GM13976 (cell line): Measurements from ENCODE around the gene ARAP2.
A peak's percentile ranks its signal among the peaks of the same experiment; 100 is the strongest.
"Not testable (repeated sequence)": the region's sequence is repeated elsewhere in the genome, so short reads cannot be mapped to it uniquely, and the experiment has no call there.

ENCODE experiments used
- DNase-seq: peaks from one replicate; pipeline ENCODE4 v3.0.0; 2012; ENCODE audit warnings: low spot score
- in situ Hi-C: fragments of 300-500 bp; cut with MboI; formaldehyde crosslinking; loops from one replicate; pipeline ENCODE4 v1.12.0; 2022; ENCODE audit warnings: low sequenced_read_pairs, mixed read lengths, inconsistent platforms; ENCODE audit not compliant: unreplicated experiment
- TF ChIP-seq, protein P1 (sequence below): IDR thresholded peaks from 2 replicates; pipeline ENCODE4 v1.5.1; 2012; ENCODE audit warnings: borderline replicate concordance, mild to moderate bottlenecking; ENCODE audit not compliant: insufficient read depth; ENCODE audit errors: extremely low read depth, missing control alignments, control extremely low read depth

ARAP2 gene

DNA sequence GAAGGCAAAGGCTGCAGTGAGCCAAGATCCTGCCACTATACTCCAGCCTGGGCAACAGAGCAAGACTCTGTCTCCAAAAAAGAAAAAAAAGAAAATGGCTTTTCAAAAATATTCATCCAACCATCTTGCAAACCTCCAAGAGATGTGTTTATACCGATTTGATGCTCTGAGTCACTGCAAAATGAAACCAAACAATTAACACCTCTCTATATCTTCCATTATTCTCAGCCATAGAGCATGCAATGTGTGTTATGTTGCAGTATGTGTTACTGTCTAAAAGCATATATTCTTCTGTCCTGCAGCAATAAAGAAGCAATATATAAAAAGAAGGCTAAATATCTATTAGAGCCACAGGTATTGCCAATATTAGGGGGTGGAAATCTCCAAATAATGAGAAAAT lies 51.4 kb downstream of the ARAP2 start:
- TF ChIP-seq, protein P1, sequence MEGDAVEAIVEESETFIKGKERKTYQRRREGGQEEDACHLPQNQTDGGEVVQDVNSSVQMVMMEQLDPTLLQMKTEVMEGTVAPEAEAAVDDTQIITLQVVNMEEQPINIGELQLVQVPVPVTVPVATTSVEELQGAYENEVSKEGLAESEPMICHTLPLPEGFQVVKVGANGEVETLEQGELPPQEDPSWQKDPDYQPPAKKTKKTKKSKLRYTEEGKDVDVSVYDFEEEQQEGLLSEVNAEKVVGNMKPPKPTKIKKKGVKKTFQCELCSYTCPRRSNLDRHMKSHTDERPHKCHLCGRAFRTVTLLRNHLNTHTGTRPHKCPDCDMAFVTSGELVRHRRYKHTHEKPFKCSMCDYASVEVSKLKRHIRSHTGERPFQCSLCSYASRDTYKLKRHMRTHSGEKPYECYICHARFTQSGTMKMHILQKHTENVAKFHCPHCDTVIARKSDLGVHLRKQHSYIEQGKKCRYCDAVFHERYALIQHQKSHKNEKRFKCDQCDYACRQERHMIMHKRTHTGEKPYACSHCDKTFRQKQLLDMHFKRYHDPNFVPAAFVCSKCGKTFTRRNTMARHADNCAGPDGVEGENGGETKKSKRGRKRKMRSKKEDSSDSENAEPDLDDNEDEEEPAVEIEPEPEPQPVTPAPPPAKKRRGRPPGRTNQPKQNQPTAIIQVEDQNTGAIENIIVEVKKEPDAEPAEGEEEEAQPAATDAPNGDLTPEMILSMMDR: no peak
- in situ Hi-C loops: no loop called here

DNA sequence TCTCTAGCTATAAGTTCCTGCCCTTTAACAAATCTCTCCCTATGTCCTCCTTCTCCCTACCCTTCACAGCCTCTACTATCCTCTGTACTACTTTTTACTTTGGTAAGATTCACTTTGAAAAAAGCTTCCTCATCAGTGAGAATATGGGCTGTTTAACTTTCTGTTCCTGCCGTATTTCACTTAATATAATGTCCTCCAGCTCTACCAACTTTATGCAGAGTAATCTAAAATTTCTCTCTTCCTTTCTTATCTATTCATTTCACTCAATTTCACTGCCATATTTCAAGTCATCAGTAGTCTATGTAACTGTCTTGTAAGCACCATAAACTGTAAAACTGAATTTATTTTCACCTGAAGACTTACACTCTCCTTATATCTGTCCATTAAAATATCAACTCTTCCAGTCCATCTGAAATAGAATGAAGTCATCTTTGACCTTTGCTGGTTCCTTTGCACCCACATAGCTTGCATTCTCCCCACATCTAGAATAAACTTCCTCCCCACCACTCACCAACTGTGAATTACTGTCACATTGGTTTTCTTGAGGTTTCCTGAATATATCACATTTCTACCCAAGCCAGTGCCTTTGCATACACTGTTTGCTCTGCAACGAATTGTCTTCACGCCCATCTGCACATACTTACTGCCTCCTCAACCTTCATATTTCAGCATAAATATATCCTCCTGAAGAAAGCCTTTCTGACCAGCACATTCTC lies 54.6 kb downstream of the ARAP2 start:
- TF ChIP-seq, protein P1: no peak
- in situ Hi-C loops: no loop called here
- DNase-seq: peak; percentile 35

More for the DNA sequence above, 51.4 kb downstream of the ARAP2 start:
- DNase-seq: no peak

DNA sequence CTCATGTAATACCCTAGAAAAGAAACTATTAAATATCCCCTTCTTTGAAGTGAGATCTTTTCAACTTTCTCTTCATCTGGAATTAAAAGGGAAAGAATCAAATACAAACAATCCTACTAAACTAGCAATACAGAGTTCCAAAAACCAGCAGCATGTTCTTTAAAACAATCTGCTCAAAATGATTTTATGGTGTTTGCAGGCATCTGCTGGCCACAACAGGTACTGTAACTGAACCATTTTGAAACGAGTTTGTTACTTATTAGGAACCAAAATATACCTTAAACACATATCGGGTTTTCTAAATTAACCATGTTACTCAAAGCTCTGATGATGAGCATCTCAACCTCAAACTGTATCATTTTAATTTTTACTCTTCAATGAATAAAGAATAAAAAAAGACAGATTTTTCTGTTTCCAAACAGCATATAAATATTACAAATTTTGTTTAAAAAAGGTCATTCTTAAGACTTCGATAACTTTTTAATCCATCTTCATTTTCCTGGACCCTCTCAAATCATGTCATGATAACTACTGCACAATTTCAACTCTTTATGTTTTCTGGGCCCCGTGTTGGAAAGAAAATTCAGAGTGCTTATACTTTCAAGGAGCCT lies 56.5 kb downstream of the ARAP2 start:
- no peak for DNase-seq
- in situ Hi-C loops: no loop called here
- TF ChIP-seq, protein P1: peak; percentile 51

DNA sequence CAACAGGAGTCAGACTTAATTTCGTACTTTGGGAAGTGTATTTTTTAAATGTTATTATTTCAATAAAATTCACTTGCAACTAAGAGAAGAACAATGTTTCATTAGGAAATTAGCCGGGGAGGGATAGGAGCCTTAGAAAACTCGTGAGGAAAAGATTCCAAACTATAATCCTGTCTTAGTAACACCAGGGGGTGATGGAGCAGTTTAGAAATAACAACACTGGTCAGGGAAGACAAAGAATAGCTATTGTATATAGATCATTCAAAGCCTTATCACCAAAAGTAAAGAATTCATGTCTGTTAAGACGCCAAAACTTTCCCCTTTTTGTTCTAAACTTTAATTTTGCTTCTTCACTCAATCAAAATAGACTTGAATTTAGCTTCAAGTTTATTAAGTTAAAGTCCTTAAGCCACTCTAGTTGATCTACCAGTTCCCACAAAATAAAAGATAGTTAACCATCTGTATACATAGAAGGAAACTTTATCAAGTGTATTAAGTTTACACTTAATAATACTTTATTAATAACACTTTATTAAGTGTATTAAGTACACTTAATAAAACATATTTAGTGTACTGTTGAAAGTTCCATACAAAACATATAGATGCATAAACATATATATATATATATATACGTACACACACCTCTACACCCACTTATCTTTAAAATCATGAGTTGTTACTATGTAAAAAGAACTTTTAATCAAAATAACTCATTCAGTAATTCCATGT lies 60.5 kb downstream of the ARAP2 start:
- no peak for DNase-seq
- TF ChIP-seq, protein P1: no peak
- in situ Hi-C loops: no loop called here

DNA sequence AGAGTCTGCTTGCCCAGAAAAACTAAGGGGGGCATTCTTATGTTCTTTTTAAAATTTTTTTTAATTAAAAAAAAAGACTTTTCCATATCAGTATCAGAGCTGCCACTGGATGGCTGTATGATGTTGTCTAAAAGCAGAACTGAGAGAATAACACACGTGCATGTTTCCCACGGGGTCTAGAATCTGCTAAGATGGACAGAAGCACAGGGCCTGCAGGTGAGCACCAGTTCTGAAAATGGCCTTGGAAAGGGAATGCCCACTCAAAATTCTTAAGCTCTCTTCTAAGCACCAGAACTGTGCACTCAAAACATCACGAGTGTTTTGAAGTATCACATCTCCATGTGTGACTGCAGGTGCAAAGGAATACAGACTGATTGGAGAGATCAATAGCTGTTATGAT lies 61.1 kb downstream of the ARAP2 start:
- in situ Hi-C loops: no loop called here
- no peak for DNase-seq
- TF ChIP-seq, protein P1: no peak

DNA sequence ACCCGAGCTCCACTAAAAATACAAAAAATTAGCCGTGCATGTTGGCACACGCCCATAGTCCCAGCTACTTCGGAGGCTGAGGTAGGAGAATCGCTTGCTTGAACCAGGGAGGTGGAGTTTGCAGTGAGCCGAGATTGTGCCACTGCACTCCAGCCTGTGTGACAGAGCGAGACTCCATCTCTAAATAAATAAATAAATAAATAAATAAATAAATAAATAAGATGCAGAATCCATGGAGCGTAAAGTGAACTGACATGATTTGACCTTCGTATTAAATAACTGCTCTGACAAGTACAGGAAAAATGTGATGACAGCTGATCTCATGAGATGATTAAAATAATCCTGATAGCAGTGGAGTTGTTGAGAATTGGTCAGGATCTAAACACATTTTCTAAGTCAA lies 62.0 kb downstream of the ARAP2 start:
- DNase-seq, in situ Hi-C loops: not testable (repeated sequence)

DNA sequence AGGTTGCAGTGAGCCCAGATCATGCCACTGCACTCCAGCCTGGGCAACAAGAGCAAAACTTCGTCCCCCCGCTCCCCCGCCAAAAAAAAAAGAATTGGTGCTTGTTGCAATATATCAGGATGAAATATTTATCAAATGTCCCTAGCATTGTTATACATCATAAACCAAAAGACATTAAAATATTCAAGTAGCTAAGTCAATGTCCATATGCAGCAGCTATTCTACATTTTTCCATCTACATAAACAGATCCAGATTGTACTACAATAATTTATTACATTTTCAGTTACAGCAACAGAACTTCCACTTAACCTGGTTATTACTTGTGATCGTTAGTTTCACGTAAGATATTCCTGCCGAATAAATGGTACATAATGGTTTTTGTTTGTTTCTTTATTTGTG lies 64.1 kb downstream of the ARAP2 start:
- TF ChIP-seq, protein P1: no peak
- in situ Hi-C loops: no loop called here
- no peak for DNase-seq
